Astrocyte of the spinal cord (primary cell): ENCODE data around the gene MLLT1.

Experiments
- DNase-seq: peaks from one replicate; pipeline ENCODE4 v3.0.0; 2011; ENCODE audit warnings: low read depth, low spot score
- H3K4me3 ChIP-seq: 2 replicates; pipeline ENCODE4 v1.5.1; 2011; ENCODE audit warnings: low read depth, mild to moderate bottlenecking, low read length, moderate library complexity
- in situ Hi-C: cut with HindIII; loops from 2 replicates; pipeline ENCODE4 v1.10.0; 2017; ENCODE audit warnings: low sequenced_read_pairs
- TF ChIP-seq, protein P1 (sequence below): IDR thresholded peaks from 2 replicates; pipeline ENCODE4 v1.5.1; 2012; ENCODE audit warnings: low read depth, mild to moderate bottlenecking, low read length, inconsistent platforms

Gene MLLT1

DNA sequence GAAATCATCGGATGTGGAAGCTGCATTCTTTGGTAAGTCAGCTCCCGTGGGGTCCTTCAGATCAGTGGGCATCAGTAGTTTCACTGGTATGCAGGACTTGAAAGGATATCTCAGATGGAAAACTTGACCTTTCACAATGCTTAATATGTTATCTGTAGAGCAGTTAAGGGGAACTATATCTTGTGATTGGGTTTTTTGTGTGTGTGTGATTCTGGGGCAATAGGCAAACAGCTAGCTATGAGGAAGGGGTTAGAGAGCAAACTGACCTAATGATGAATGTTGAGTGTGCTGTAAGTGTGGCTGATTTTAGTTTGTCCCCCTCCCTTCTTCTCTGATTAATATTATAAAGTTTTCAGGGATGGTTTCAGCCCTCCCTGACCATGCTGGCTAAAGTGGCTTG lies 91.0 kb downstream of the MLLT1 start:
- H3K4me3 ChIP-seq, result no peak overlapping the region
- DNase-seq, result no peak
- TF ChIP-seq, protein P1, sequence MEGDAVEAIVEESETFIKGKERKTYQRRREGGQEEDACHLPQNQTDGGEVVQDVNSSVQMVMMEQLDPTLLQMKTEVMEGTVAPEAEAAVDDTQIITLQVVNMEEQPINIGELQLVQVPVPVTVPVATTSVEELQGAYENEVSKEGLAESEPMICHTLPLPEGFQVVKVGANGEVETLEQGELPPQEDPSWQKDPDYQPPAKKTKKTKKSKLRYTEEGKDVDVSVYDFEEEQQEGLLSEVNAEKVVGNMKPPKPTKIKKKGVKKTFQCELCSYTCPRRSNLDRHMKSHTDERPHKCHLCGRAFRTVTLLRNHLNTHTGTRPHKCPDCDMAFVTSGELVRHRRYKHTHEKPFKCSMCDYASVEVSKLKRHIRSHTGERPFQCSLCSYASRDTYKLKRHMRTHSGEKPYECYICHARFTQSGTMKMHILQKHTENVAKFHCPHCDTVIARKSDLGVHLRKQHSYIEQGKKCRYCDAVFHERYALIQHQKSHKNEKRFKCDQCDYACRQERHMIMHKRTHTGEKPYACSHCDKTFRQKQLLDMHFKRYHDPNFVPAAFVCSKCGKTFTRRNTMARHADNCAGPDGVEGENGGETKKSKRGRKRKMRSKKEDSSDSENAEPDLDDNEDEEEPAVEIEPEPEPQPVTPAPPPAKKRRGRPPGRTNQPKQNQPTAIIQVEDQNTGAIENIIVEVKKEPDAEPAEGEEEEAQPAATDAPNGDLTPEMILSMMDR, result no peak
- in situ Hi-C loops, result no loop called here

DNA sequence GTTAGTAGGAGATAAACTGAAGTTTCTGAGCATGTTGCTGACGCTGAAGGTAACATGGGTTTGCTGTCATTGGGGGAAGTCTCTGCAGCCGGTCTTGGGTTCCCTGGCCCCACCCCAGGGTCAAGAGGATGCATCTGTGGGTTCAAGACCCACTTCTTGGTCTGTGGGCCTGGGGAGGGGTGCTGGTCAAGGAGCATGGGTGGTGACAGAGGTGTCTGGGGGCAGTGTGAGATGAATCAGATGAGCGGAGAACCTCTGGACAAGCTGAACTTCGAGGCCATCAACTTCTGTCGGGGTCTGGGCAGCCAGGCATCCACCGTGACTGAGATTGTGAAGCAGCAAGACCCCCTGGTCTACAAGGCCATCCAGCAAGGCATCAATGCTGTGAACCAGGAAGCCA lies 92.4 kb downstream of the MLLT1 start:
- H3K4me3 ChIP-seq, result no peak overlapping the region
- TF ChIP-seq, protein P1, result no peak
- no peak for DNase-seq
- in situ Hi-C loops, result no loop called here

DNA sequence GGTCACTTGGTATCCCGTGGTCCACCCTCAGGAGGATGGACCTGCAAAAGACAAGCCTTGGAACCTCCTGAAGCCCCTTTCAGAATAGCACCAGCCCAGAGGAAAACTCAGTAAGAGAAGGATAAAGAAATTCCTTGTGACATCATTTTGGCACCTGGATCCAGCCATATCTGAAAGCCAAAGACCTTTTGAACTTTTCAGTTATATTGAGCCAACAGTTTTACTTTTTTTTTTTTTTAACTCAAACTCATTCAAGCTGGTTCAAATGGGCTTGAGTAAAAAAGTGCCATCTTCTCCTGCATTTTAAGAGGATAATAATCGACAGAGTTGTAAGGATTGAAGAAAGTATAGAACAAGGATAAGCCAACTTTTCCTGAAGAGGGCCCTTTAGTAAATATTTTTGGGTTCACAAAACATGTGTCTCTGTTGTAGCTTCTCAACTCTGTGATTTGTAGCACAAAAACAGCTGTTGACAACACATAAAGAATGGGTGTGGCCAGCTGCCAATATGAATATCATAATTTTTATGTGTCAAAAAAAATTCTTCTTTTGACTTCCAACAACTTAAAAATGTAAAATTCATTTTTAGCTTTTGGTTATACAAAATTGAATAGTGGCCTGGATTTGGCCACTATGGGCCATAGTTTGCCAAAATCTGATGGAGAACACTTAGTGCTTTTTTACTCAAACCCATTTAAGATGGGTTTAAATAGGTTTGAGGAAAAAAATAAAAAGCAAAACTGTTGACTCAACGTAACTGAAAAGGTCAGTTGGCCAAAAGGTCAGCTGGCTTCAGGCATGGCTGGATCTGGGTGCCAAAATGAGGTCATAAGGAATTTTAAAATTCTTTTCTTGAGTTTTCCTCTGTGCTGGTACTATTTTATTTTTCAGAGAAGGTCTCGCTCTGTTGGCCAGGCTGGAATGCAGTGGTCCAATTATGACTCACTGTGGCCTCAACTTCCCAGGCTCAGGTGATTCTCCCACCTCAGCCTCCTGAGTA lies 93.6 kb downstream of the MLLT1 start:
- in situ Hi-C loops, result no loop called here
- DNase-seq, result no peak
- H3K4me3 ChIP-seq, result no peak overlapping the region
- TF ChIP-seq, protein P1, result no peak

DNA sequence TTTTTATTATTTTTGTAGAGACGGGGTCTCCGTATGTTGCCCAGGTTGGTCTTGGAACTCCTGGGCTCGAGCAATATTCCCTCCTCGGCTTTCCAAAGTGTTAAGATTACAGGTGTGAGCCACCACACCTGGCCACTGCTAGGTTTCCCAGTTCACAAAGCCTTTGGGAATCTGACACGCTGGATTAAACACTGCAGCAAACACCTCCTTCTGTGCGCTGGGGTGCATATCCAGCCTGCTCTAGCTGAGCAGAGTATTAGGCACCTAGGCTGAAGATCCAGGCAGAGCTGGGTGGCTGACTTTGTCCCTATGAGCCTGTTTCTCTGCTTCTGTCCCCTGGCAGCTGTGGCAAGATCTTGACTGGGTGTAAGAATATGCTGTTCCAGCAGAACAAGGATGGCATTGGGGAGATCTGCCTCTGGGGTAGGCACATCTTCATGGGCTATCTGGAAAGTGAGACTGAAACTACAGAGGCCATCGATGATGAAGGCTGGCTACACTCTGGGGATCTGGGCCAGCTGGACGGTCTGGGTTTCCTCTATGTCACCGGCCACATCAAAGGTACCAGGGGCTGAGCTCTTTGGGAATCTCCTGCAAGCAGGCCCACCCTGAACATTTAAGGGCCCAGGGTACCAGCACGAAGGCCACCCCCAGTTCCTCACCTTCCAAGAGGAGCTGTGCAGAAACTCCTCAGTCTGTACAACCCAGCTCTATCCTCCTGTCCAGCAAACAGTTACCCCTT lies 94.5 kb downstream of the MLLT1 start:
- in situ Hi-C loops, result no loop called here
- no peak for DNase-seq
- no peak overlapping the region for H3K4me3 ChIP-seq
- TF ChIP-seq, protein P1, result no peak

DNA sequence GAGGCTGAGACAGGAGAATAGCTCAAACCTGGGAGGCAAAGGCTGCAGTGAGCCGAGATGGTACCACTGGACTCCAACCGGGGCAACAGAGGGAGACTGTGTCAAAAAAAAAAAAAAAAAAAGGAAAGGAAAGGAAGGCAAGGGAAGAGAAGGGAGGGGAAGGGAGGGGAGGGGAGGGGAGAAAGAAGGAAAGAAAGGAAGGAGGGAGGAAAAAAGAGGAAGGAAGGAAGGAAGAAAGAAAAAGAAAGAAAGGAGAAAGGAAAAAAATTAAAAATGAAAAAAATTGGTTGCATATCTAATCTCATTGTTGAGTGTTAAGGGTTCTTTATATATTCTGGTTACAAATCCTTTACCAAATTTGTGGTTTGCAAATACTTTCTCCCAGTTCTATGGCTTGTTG lies 98.7 kb downstream of the MLLT1 start:
- DNase-seq, result no peak
- H3K4me3 ChIP-seq, result no peak overlapping the region
- in situ Hi-C loops, result no loop called here
- TF ChIP-seq, protein P1, result no peak

DNA sequence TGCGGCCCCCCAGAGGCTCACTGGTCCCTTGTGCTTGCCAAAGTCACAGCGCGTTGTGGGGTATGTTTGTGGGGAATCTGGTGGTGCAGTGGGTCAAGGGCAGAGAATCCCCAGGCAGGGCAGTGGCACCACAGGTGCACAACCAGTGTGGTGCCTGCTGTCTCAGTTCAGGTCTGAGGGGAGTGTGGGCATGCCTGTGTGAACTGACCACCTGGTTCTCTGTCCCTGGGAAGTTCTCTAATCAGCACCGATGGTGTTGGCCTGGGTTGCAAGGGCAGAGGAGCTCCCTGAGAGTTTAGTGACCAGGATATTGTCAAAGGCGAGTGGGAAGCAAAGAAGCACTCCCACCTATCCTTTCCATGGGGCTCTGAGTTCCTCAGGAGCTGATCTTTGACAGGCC lies 106.6 kb downstream of the MLLT1 start:
- TF ChIP-seq, protein P1, result no peak
- no peak for DNase-seq
- in situ Hi-C loops, result no loop called here
- no peak overlapping the region for H3K4me3 ChIP-seq
